Panc1 (cell line): Measurements from ENCODE around the gene KDM5A.

Experiments
- SIN3A ChIP-seq: IDR thresholded peaks from 2 replicates; pipeline ENCODE4 v1.6.1; 2012; ENCODE audit warnings: low read depth, mild to moderate bottlenecking, low read length, moderate library complexity, borderline replicate concordance; ENCODE audit not compliant: insufficient read depth
- TF ChIP-seq, protein P1 (sequence below): fragments of 450-650 bp; IDR thresholded peaks from 2 replicates; pipeline ENCODE4 v1.5.1; 2017; ENCODE audit warnings: mild to moderate bottlenecking
- TF ChIP-seq, protein P2 (sequence below), 2 experiments: IDR thresholded peaks; 2 replicates each; pipeline ENCODE4 v1.6.1; 2011 to 2012; ENCODE audit warnings: low read depth in 2 of 2, control low read depth in 1 of 2, low read length in 1 of 2, mild to moderate bottlenecking in 1 of 2, moderate library complexity in 1 of 2; ENCODE audit not compliant: insufficient read depth in 1 of 2

DNA sequence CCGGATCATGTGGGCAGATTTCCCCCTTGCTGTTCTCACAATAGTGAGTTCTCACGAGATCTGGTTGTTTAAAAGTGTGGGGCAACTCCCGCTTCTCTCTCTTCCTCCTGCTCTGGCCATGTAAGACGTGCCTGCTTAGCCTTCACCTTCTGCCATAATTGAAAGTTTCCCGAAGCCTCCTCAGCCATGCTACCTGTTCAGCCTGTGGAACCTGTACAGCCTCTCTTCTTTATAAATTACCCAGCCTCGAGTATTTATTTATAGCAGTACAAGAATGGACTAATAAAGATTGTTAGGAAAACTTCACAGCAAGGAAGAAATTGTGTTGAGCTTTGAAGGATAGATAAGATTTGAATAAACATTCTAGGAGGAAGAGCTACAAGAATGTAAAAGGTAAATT is 52.1 kb downstream of the KDM5A start:
- TF ChIP-seq, protein P1, sequence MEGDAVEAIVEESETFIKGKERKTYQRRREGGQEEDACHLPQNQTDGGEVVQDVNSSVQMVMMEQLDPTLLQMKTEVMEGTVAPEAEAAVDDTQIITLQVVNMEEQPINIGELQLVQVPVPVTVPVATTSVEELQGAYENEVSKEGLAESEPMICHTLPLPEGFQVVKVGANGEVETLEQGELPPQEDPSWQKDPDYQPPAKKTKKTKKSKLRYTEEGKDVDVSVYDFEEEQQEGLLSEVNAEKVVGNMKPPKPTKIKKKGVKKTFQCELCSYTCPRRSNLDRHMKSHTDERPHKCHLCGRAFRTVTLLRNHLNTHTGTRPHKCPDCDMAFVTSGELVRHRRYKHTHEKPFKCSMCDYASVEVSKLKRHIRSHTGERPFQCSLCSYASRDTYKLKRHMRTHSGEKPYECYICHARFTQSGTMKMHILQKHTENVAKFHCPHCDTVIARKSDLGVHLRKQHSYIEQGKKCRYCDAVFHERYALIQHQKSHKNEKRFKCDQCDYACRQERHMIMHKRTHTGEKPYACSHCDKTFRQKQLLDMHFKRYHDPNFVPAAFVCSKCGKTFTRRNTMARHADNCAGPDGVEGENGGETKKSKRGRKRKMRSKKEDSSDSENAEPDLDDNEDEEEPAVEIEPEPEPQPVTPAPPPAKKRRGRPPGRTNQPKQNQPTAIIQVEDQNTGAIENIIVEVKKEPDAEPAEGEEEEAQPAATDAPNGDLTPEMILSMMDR, result no peak
- TF ChIP-seq, protein P2, sequence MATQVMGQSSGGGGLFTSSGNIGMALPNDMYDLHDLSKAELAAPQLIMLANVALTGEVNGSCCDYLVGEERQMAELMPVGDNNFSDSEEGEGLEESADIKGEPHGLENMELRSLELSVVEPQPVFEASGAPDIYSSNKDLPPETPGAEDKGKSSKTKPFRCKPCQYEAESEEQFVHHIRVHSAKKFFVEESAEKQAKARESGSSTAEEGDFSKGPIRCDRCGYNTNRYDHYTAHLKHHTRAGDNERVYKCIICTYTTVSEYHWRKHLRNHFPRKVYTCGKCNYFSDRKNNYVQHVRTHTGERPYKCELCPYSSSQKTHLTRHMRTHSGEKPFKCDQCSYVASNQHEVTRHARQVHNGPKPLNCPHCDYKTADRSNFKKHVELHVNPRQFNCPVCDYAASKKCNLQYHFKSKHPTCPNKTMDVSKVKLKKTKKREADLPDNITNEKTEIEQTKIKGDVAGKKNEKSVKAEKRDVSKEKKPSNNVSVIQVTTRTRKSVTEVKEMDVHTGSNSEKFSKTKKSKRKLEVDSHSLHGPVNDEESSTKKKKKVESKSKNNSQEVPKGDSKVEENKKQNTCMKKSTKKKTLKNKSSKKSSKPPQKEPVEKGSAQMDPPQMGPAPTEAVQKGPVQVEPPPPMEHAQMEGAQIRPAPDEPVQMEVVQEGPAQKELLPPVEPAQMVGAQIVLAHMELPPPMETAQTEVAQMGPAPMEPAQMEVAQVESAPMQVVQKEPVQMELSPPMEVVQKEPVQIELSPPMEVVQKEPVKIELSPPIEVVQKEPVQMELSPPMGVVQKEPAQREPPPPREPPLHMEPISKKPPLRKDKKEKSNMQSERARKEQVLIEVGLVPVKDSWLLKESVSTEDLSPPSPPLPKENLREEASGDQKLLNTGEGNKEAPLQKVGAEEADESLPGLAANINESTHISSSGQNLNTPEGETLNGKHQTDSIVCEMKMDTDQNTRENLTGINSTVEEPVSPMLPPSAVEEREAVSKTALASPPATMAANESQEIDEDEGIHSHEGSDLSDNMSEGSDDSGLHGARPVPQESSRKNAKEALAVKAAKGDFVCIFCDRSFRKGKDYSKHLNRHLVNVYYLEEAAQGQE (IDR thresholded peaks at IDR 0.05; ENCODE audit: insufficient read depth in 1 of 2, low read depth in 2 of 2, low read length in 1 of 2), result no peak
- TF ChIP-seq SIN3A, result no peak
